SJCRH30 (cell line): ENCODE measurements around the gene ELFN1. TPM values are rescaled to one million over a fixed set of nuclear protein-coding genes. Genes with fewer than 3 reads are reported as not detected.

Experiments
- DNase-seq, 2 experiments: peaks; one replicate each; pipeline ENCODE4 v3.0.0-alpha.2; 2015 to 2020
- H3K27ac ChIP-seq: fragments of 250-450 bp; sonication (Bioruptor Pico); 2 replicates; pipeline ENCODE4 v1.5.1; 2020; ENCODE audit warnings: mild to moderate bottlenecking, moderate library complexity
- H3K27me3 ChIP-seq: fragments of 250-450 bp; sonication (Bioruptor Pico); 2 replicates; pipeline ENCODE4 v1.5.1; 2020; ENCODE audit warnings: mild to moderate bottlenecking, moderate library complexity
- H3K36me3 ChIP-seq: fragments of 250-450 bp; sonication (Bioruptor Pico); 2 replicates; pipeline ENCODE4 v1.5.1; 2020; ENCODE audit warnings: mild to moderate bottlenecking, moderate library complexity
- H3K4me1 ChIP-seq: fragments of 250-450 bp; sonication (Bioruptor Pico); 2 replicates; pipeline ENCODE4 v1.5.1; 2020; ENCODE audit warnings: mild to moderate bottlenecking, moderate library complexity
- H3K4me3 ChIP-seq: fragments of 250-450 bp; sonication (Bioruptor Pico); 2 replicates; pipeline ENCODE4 v1.5.1; 2020; ENCODE audit warnings: mild to moderate bottlenecking, moderate library complexity
- H3K9me3 ChIP-seq: fragments of 250-450 bp; sonication (Bioruptor Pico); replicated peaks from 2 replicates; pipeline ENCODE4 v1.5.1; 2020; ENCODE audit warnings: mild to moderate bottlenecking, moderate library complexity
- total RNA-seq: library from RNA; depleted of rRNA; stranded (reverse); fragments of >200 nt; shearing (Covaris generic); gene quantifications from 2 replicates; pipeline ENCODE4 v1.2.3, GENCODE V29; 2014

The ELFN1 gene
- total RNA-seq, 1 experiment from 2014 or later = 1.7 TPM

DNA sequence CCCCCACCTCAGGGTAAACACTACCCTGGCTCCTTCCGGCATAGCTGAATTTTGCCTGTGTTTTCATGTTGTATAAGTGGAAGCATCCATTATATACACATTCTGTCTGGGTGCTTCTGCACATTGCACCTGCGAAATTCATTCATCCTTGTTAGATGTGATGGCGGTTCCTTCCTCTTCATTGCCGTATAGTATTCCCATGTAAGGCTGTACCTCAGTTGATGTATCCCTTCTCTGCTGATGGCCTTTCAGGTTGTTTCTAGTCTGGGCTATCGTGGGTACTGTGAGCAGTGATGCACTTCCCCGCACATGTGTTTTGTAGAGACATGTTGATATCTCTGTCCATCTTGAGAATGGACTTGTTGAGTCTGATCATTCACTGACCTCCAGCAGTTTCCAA lies 28.9 kb downstream of the ELFN1 start:
- DNase-seq = no peak
- Histone ChIP-seq H3K36me3 (no peaks in the 10 kb centered on the region), H3K27me3 (no peaks in the 10 kb centered on the region), H3K4me3 (no peak overlapping the region), H3K4me1 (peaks cover 10% of the 10 kb centered on the region), H3K27ac (no peak overlapping the region), H3K9me3 (no peaks in the 10 kb centered on the region)

DNA sequence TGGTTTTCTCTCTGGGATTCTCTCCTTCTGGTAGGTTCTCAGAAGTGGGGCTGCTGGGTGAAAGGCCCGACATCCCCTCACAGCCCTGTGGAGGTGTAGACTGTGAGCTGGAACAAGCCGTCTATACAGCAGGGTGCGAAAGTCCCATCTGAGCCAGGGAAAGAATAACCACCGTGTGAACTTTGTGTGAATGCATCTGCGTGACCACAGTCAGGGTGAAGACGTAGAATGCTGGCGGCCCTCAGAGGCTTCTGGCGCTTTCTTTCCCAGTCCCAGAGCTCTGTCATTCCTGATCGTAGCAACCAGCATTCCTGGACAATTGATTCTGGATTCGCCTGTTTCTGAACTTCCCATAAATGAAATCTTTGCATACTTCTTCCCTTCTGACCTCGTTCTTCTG lies 30.0 kb downstream of the ELFN1 start:
- H3K27ac ChIP-seq = no peak overlapping the region

DNA sequence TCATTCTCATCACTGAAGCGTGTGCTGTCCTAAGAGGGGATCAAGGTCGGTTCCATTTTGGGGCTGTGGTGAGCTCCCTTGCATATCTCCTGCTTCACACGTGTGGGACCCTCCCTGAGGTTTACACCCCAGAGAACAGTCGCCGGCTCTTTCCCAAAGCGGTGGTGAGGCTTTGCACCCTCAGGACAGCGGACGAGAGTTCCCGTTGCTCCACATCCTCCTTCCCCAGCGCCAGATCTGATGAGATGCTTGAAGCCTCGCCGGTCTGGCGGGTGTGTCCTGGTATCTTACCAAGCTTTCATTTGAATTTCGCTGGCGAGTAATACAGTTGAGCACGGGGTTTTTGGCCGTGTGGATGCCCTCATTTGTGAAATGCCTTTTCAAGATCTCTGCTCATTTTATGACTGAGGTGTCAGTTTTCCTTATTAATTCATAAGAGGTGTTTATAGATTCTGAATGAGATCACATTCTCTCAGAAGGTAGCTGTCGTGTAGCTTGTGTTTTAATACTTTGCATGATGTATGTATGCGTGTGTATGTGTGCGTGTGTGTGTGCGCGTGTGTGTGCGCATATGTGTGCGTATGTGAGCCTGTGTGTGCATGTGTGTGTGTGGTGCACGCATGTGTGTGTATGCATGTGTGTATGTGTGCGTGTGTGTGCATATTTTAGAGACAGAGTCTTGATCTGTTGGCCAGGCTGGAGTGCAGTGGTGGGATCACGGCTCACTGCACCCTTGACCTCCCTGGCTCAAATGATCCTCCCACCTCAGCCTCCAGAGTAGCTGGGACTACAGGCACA lies 30.7 kb downstream of the ELFN1 start:
- H3K9me3 ChIP-seq = no peaks in the 10 kb centered on the region
- H3K27ac ChIP-seq = no peak overlapping the region
- no peak for DNase-seq
- H3K4me3 ChIP-seq = no peak overlapping the region
- H3K4me1 ChIP-seq = no peaks in the 10 kb centered on the region
- H3K36me3 ChIP-seq = no peaks in the 10 kb centered on the region
- no peaks in the 10 kb centered on the region for H3K27me3 ChIP-seq

More for the DNA sequence above, 30.0 kb downstream of the ELFN1 start:
- Histone ChIP-seq H3K27me3 (no peaks in the 10 kb centered on the region), H3K4me3 (no peak overlapping the region), H3K36me3 (no peaks in the 10 kb centered on the region), H3K4me1 (no peaks in the 10 kb centered on the region), H3K9me3 (no peaks in the 10 kb centered on the region)
- DNase-seq = no peak

DNA sequence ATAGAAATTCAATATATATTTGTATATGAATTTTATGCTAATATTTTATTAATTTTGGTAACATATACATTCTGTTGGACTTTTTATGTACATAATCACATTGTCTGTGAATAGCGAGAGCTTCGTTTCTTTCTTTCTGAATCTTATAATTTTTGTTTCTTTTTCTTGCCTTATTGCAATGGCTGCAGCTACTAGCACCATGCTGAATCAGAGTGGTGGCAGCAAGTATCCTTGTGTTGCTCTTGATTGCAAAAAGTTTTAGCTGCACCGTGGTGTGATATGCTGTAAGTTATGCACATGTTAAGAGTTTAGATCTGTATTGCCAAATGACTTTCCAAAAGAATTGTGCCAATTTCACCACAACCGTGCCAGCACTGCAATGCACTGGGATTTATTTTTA lies 32.6 kb downstream of the ELFN1 start:
- Histone ChIP-seq H3K27ac (no peak overlapping the region), H3K27me3 (no peaks in the 10 kb centered on the region), H3K9me3 (no peaks in the 10 kb centered on the region), H3K36me3 (no peaks in the 10 kb centered on the region), H3K4me3 (no peak overlapping the region), H3K4me1 (no peaks in the 10 kb centered on the region)
- no peak for DNase-seq

- Histone ChIP-seq H3K27ac (no peak overlapping the region), H3K4me1 (no peaks in the 10 kb centered on the region), H3K36me3 (no peaks in the 10 kb centered on the region), H3K9me3 (no peaks in the 10 kb centered on the region), H3K4me3 (no peak overlapping the region), H3K27me3 (no peaks in the 10 kb centered on the region)
- DNase-seq = no peak
Measured at GRCh38 chr7:1703441-1703840, 33.4 kb downstream of the ELFN1 start.

DNA sequence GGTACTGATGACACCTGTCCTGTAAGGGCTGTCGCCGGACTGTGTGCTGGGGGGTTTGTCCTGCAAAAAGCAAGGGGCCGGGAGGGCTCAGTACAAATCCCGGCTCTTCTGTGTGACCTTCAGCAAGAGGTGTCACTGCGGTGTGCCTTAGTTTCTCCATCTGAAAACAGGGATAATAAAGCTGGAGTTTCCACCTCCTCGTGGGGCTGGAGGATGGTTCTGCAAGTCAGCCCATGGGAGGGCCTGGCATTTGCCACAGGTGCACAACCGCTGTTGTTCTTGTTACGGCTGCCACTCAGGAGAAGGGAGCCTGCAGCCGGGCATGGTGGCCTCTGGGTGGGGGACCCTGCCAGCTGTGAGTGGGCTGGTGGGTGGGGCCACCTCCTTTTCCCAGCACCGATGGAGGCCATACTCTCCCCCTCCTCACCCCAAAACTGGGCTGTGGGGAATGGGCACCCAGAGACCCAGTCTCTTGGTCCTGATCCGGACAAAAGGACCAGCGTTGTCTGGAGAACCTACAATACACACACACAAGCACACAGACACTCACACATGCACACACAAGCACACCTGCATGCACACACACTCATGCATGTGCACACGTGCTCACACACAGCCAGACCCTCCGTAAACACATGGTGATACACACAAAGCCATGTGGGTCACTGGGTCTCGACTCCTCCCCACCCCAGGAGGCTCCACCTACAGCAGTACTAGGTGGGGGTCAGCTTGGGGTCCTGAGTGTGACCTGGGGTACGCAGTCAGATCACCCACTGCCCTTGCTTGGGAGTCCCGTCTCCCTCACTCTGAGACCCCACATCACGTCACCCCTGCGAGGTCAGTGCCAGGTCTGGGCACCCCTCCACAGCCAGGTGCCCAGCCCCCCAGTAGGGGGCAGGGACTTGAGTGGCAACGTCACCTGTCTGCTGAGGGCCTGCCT lies 34.1 kb downstream of the ELFN1 start:
- H3K27me3 ChIP-seq = no peaks in the 10 kb centered on the region
- H3K4me1 ChIP-seq = no peaks in the 10 kb centered on the region
- H3K9me3 ChIP-seq = no peaks in the 10 kb centered on the region
- no peak overlapping the region for H3K4me3 ChIP-seq
- no peak for DNase-seq
- no peak overlapping the region for H3K27ac ChIP-seq
- no peaks in the 10 kb centered on the region for H3K36me3 ChIP-seq

DNA sequence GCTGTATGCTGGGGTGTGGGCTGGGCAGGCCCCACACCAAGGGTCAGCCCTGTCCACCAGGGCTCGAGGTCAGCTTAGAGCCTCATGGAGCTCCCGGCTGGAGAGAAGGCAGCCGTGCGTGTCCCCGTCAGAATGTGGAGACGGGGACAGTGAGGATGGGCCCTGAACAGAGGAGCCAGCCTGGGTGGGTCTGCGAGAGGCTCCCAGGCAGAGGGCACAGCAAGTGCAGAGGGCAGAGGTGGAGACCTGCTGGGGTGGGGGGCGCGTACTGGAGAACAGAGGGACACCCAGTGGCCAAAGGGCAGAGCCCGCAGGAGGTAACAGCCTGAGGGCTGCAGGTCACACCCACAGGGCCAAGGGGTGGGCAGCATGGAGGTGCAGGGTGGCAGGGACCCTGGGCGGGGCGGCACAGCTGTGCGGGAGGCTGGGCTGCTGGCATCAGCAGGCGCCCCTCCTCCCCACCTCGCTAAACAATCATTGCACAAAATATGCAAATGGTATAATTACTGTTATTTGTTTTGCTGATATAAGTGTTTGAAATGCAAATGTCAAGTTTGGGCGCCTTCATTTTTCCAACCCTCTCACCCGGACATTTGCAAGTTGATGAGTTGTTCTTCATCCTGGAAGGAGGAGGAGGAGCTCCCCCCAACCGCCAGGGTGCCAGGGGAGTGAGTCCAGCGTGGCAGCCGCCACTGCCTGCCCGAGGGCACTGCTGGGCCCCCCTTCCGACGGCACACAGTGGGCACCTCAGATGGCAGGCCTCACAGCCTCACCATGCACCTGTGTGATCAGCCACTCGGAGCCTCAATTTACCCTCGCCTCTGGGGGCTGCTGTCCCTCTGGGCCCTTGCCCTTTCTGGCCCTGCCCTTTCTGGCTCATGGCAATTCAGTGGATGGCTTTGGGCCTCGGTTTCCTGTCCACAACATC lies 35.0 kb downstream of the ELFN1 start:
- no peaks in the 10 kb centered on the region for H3K4me1 ChIP-seq
- H3K27me3 ChIP-seq = no peaks in the 10 kb centered on the region
- DNase-seq = no peak
- H3K9me3 ChIP-seq = no peaks in the 10 kb centered on the region
- H3K36me3 ChIP-seq = no peaks in the 10 kb centered on the region
- no peak overlapping the region for H3K4me3 ChIP-seq
- no peak overlapping the region for H3K27ac ChIP-seq

DNA sequence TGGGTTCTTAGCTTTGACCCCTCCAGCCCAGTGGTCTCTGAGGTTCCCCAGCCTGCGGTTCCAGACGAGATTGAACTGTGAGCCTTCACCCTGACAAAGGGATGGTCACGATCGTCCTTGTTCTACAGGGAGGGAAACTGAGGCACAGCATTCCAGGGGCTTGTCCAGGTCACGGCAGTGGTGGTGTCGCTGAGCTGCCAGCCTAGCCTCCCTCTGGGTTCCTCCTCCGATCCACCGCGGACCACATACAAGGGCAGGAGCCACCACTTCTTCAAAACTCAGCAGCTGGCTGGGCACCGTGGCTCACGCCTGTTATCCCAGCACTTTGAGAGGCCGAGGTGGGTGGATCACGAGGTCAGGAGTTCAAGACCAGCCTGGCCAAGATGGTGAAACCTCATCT lies 35.8 kb downstream of the ELFN1 start:
- Histone ChIP-seq H3K27ac (no peak overlapping the region), H3K27me3 (no peaks in the 10 kb centered on the region), H3K36me3 (no peaks in the 10 kb centered on the region), H3K4me3 (no peak overlapping the region), H3K4me1 (no peaks in the 10 kb centered on the region), H3K9me3 (no peaks in the 10 kb centered on the region)
- no peak for DNase-seq

DNA sequence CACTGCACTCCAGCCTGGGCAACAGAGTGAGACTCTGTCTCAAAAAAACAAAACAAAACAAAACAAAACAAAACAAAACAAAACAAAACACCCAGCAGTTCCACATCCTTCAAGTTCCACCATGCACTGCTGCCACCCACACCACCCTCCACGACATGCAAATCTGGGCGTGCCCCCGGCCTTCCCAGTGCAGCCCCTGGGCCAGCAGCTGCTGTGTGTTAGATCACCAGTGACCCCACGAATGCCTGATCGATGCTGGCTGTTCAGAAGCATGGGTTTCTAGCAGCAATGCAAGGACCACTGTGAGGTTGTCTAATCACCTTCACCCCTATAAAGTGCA lies 36.3 kb downstream of the ELFN1 start:
- Histone ChIP-seq H3K27me3 (no peaks in the 10 kb centered on the region), H3K36me3 (no peaks in the 10 kb centered on the region), H3K27ac (no peak overlapping the region), H3K4me3 (no peak overlapping the region), H3K9me3 (no peaks in the 10 kb centered on the region), H3K4me1 (no peaks in the 10 kb centered on the region)
- DNase-seq = no peak

- H3K27ac ChIP-seq = no peak overlapping the region
- H3K27me3 ChIP-seq = no peaks in the 10 kb centered on the region
- no peaks in the 10 kb centered on the region for H3K9me3 ChIP-seq
- no peak for DNase-seq
- H3K36me3 ChIP-seq = no peaks in the 10 kb centered on the region
- H3K4me3 ChIP-seq = no peak overlapping the region
- no peaks in the 10 kb centered on the region for H3K4me1 ChIP-seq
Measured at GRCh38 chr7:1706721-1707613, 36.9 kb downstream of the ELFN1 start.

- Histone ChIP-seq H3K4me1 (no peaks in the 10 kb centered on the region), H3K36me3 (no peaks in the 10 kb centered on the region), H3K4me3 (no peak overlapping the region), H3K27me3 (no peaks in the 10 kb centered on the region), H3K9me3 (no peaks in the 10 kb centered on the region), H3K27ac (no peak overlapping the region)
- DNase-seq = no peak
Measured at GRCh38 chr7:1707756-1708595, 37.9 kb downstream of the ELFN1 start.

GRCh38 chr7:1708596-1709251 lies 38.6 kb downstream of the ELFN1 start:
- no peak for DNase-seq
- Histone ChIP-seq H3K4me3 (no peak overlapping the region), H3K4me1 (peaks cover 5% of the 10 kb centered on the region; the same call in 1 of the 2 replicates), H3K36me3 (no peaks in the 10 kb centered on the region), H3K27me3 (no peaks in the 10 kb centered on the region), H3K9me3 (no peaks in the 10 kb centered on the region), H3K27ac (no peak overlapping the region)

- Histone ChIP-seq H3K4me1 (peaks cover 10% of the 10 kb centered on the region; the same call in 1 of the 2 replicates), H3K36me3 (no peaks in the 10 kb centered on the region), H3K4me3 (no peak overlapping the region), H3K27me3 (no peaks in the 10 kb centered on the region), H3K9me3 (no peaks in the 10 kb centered on the region), H3K27ac (no peak overlapping the region)
- no peak for DNase-seq
Measured at GRCh38 chr7:1709281-1709680, 39.2 kb downstream of the ELFN1 start.
